ENCODE results near the gene FRMPD4.
"Not testable (repeated sequence)": the region's sequence is repeated elsewhere in the genome, so short reads cannot be mapped to it uniquely, and the experiment has no call there.

FRMPD4 gene

DNA sequence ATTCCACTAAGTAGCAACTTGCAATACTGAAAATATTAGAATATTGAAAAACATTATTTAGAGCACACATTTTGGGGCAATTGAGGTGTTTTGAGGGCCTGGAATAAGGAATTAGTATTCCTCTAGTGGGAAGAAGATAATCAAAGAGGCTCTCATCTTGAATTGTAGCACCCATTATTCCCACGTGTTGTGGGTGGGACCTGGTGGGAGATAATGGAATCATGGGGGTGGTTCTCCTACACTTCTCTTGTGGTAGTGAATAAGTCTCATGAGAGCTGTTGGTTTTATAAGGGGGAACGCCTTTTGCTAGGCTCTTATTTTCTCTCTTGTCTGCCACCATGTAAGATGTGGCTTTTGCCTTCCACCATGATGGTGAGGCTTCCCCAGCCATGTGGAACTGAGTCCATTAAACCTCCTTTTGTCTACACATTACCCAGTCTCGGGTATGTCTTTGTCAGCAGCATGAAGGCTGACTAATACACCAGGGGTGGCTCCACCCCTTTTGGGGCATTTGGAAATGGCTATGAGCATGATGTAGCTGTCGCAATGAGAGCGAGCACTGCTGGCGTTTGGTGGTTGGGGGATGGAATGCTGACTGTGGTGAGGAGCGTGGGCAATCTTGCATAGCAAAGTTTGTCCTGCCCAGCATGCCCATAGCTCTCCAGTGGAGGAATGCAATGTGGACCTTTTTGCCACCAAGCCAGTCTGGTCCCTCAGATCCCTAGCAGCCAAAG is 308.2 kb downstream of the FRMPD4 start:
- no peak for DNase-seq

- no peak for DNase-seq
Measured at GRCh38 chrX:12447448-12448064, 309.3 kb downstream of the FRMPD4 start.

DNA sequence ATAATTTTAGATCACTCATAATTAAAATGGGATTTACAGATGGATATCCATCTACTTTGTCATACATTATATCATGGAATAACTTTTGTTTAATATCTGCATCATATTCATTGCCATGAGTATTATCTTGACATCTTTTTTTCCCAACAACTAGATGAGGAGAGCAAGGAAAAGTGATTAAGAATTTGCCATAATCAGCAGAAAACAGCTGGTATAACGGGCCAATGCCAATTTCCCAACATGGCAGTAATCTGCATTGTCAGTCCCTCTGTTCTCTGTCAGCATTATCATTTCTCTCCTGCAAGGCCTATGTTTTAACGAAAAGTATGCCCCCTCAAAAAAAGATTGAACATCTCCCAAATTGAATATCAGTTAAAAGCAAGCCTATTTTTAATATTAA is 314.0 kb downstream of the FRMPD4 start:
- DNase-seq: no peak

DNA sequence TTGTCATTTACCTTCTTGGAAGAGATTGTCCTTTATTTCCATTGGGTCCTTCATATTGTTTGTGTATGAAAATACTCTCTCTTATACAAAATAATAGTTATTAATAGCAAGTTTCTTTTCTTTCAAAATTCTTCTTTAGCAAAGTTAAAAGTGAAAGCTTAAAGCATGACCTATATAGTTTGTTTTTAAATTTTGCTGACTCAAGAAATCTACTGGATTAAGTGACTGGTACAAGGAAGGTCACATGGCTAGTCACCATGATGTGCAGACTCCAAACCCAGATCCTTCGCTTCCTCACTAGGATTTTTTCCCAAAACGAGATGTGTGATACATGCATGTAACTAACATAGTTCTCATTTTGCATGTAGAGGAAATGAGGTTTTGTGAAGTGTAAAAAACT is 322.7 kb downstream of the FRMPD4 start:
- no peak for DNase-seq

DNA sequence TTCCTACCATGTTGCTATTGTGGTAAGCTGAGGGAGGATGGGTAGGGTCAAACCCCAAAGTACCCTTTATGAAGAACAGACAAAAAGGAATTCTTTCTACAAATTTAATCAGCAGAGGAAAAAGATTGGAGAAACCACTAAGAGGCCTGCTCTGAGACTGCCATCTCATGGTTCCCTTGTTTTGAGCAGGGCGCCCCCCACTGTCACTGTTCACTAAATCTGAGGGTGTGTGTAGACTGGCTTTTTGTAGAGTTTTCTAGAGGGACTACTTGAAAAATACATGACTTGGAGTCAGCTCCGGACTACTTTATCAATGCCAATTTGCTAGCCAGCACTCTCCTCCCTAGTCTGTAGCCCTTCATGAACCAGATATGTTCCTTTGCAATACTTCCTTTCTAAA is 324.8 kb downstream of the FRMPD4 start:
- DNase-seq: no peak

- DNase-seq: no peak
Measured at GRCh38 chrX:12463873-12464272, 325.6 kb downstream of the FRMPD4 start.

DNA sequence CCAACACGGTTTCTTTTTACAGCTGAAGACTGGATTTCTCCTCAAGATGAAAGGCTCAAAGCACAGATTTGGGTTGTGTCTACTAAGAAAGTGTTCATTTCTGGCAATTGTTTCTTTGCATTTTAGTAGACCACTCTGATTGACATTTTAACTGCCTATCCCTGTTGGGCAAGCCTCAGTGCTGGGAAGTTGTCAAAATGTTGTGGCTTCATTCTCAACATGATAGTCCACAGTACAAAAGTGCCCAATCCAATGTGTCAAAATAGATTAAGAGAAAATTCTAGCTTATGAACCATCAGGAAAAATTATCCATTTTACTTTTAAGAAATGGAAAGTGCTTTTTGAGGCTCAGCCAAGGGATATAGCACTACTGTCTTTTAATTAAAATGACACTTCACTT is 329.0 kb downstream of the FRMPD4 start:
- DNase-seq: no peak

DNA sequence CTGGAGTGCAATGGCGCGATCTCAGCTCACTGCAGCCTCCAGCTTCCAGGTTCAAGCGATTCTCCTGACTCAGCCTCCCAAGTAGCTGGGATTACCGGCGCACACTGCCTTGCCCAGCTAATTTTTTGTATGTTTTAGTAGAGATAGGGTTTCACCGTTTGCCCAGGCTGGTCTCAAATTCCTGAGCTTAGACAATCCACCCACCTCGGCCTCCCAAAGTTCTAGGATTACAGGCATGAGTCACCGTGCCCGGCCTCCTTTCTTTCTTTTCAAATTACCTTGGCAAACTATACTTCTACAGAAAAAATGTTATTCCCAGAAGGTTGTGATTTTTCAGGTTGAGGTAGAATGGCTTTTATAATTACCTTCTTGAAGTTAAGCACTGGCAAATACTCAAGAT is 331.0 kb downstream of the FRMPD4 start:
- DNase-seq: no peak

DNA sequence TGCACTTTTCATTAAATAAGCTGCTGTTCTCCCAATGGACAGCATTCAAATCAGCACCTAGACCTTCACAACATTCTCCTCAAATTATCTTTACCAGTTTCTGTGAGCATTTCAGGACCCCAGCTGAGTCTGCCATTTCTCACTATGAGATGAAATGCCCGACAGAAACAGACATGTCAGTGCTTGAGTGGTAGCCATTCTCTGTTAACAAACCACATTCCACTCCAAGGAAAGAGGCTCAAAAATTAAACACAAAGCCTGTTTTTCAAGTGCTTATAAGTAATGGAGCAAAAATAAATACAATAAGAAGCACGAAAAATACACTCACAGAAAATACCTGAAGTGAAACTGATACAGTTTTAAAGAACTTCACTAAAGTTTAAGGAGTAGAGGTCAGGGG is 332.8 kb downstream of the FRMPD4 start:
- DNase-seq: no peak

- DNase-seq: no peak
Measured at GRCh38 chrX:12480956-12481355, 342.7 kb downstream of the FRMPD4 start.

DNA sequence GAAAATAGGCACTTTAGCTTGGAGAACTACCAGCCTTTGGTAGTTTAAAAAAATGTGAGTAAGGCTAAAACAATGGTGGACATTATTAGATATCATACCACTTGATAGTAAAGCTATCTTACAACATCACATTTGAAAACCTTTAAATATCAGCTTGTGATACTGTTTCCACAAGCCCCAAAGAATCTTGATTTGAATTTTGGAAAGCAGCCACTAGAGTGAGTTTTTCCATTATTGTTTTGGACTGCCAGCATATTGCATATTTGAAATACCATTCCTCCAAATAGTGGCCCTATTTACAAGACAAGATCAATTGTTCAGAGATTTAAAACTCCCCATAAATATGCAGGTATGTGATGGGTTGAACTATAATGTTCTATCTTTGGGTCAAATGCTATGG is 349.9 kb downstream of the FRMPD4 start:
- DNase-seq: no peak

DNA sequence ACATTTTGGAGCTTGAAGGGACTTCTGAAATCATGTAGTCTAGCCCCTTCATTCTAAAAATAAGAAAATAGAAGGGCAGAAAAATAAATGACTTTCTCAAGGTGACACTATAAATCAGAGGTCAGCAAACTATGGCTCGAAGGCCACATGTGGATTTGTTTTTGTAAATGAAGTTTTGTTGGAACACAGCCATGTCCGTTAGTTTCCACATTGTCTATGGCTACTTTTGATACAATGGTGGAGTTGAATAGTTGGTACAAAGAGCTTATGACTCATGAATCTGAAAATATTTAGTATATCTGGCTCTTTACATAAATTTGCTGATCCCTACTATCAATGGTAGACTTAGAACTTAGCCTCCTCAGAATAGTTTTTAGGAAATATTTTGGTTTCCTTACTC is 350.5 kb downstream of the FRMPD4 start:
- DNase-seq: no peak

DNA sequence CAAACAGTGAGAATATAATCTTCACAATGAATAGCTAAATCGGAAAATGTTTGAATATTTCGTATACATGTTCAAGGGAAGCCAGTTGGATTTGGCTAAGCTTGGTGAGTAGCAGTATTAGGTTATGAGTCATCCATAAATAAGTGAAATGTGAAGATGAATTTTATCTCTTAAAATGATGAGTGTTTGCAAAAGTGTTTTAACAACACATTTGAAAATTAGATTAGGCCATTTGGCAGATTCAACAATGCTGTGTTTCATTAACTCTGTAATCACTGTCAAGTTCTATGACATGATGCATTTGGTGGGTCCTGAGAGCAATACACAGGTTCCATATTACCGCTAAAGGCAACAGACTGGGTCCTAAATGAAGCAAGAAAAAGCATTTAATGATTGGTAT is 351.1 kb downstream of the FRMPD4 start:
- DNase-seq: no peak

- no peak for DNase-seq
Measured at GRCh38 chrX:12494400-12495138, 356.3 kb downstream of the FRMPD4 start.

GRCh38 chrX:12496343-12496742 is 358.1 kb downstream of the FRMPD4 start:
- DNase-seq: no peak

GRCh38 chrX:12497832-12498591 is 359.7 kb downstream of the FRMPD4 start:
- DNase-seq: no peak

DNA sequence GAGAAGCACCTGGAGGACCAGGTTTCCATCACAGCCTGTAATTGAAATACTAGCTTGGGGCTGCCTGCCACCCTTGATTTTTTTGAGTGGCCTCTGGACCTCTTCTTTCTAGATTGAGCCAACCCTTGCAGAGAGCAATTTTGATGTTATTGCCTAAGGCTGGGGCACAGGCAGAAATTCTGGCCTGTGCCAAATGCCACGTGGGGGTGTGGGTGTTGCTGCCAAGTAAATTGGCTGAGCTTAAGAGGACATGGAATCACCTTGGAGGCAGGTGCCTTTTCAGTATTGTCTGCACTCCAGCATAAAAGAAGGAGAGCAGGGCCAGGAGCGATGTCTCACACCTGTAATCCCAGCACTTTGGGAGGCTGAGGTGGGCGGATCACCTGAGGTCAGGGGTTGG is 366.9 kb downstream of the FRMPD4 start:
- DNase-seq: no peak

DNA sequence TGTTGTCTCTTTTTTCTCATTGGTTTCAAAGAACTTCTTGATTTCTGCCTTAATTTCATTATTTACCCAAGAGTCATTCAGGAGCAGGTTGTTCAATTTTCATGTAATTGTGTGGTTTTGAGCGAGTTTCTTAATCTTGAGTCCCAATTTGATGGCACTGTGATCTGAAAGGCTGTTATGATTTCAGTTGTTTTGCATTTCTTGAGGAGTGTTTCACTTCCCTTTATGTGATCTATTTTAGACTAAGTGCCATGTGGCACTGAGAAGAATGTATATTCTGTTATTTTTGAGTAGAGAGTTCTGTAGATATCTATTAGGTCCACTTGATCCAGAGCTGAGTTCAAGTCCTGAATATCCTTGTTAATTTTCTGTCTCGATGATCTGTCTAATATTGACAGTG is 377.1 kb downstream of the FRMPD4 start:
- DNase-seq: not testable (repeated sequence)

DNA sequence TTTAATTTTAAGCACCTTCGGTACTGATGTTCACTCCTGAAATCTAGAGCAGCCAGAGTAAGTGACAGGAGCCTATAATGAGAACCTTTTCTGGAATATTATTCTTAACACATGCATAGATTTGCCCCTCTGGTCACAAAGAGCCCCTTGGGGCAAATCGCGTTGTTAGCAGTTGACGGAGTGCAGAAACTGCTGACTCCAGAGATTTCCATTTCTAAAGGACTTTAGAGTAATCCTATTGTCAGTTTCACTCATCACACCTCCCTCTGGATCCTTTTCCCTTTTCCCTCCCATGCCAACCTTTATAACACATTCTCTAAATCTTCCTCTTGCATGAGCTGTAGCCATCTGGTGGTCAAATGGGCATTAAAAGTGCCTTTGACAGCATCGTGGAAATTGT is 388.0 kb downstream of the FRMPD4 start:
- DNase-seq: no peak

- DNase-seq: not testable (repeated sequence)
Measured at GRCh38 chrX:12538096-12538495, 399.8 kb downstream of the FRMPD4 start.

GRCh38 chrX:12542251-12542650 is 404.0 kb downstream of the FRMPD4 start:
- DNase-seq: not testable (repeated sequence)

DNA sequence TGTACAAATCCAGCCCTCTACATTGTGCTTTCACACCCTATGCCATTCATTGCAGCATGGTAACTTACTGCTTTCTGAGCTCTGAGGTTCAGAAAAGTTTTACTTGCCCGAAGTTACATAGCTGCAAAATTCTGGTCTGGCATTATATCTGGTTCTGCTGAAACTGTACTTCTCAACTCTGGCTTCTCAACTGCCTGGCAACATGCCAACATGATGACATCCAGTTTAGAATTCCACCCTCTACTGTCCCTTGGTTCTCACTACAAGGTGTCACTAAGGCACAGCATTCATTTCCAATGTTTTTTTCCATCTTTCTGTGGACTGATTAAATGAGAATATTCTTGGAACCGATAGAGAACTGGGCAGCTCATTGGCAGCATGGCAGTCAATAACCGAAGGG is 410.1 kb downstream of the FRMPD4 start:
- DNase-seq: no peak

- no peak for DNase-seq
Measured at GRCh38 chrX:12548746-12549145, 410.5 kb downstream of the FRMPD4 start.

All from NCI-H2171 treated with DMSO at 0.1 percent for 48 hours (cell line).